Stimulated activated naive CD4-positive, alpha-beta T cell (primary cell): ENCODE measurements around the gene TAS2R13.

Source experiments
- DNase-seq, 6 experiments: peaks; one replicate each; lab custom pipeline; 2025; lab: John Stamatoyannopoulos, UW

The TAS2R13 gene, protein sequence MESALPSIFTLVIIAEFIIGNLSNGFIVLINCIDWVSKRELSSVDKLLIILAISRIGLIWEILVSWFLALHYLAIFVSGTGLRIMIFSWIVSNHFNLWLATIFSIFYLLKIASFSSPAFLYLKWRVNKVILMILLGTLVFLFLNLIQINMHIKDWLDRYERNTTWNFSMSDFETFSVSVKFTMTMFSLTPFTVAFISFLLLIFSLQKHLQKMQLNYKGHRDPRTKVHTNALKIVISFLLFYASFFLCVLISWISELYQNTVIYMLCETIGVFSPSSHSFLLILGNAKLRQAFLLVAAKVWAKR

GRCh38 chr12:10909462-10909861 is at the start of gene TAS2R13:
TSS of gene TAS2R13 (minus strand) at chr12:10909562. CDS start at chr12:10909298, 264 bp downstream.
- DNase-seq = no peak

DNA sequence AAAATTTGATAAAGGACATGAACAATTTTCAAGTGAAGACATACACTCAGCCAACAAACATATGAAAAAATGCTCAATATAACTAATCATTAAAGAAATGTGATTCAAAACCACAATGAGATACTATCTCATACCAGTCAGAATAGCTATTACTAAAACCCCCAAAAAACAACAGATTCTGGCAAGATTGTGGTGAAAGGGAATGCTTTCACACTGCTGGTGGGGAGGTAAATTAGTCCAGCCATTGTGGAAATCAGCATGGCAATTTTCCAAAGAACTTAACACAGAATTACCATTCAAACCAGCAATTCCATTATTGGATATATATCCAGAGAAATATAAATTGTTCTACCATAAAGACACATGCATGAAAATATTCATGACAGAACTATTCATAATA is 48.4 kb upstream of the TAS2R13 start:
- DNase-seq = no peak

GRCh38 chr12:10956085-10956484 is 46.7 kb upstream of the TAS2R13 start:
- DNase-seq = no peak

DNA sequence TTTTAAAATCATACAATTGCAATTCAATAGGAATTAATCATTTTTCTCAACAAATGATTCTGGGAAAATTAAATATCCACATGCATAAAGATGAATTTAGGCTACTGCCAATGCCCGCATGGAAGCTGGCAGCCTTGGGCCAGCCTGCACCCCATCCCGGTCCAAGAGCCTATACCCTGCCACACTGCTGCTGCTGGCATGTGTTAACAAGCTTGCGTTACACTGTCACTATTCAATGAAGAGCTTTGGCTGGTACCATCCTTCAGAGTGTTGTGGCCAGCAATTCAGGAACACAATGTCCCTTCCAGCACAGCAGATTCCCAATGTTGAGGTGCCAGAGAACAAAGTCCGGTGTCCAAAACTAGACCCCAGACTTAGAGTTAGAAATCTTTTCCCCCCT is 43.3 kb upstream of the TAS2R13 start:
- DNase-seq = no peak

GRCh38 chr12:10943167-10943566 is 33.8 kb upstream of the TAS2R13 start:
- no peak for DNase-seq

DNA sequence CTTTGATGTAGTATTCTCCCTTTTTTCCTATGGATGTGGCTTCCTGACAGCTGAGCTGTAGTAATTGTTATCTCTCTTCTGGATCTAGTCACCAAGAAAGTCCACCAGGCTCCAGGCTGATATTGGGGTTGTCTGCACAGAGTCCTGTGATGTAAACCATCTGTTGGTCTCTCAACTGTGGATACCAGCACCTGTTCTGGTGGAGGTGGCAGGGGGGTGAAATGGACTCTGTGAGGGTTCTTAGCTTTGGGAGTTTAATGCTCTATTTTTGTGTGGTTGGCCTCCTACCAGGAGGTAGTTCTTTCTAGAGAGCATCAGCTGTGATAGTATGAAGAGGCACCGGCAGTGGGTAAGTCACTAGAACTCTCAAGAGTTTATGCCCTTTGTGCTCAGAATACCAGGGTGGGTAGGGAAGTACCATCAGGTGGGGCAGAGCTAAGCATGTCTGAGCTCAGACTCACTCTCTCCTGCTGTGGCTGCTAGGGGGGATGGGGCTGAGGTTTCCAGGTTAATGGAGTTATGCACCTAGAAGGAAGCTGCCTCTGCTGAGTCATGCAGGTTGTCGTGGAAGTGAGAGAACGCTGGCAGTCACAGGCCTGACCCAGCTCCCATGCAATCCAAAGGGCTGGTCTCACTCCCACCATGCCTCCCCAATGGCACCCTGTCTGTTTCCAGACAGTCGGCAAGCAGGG is 32.7 kb upstream of the TAS2R13 start:
- DNase-seq = peak in 1 of 6 experiments; percentile 1

- DNase-seq = no peak
These were observed 32.0 kb upstream of the TAS2R13 start for GRCh38 chr12:10941369-10941768.

- DNase-seq = no peak
These were observed 31.0 kb upstream of the TAS2R13 start for GRCh38 chr12:10940389-10940788.

- DNase-seq = no peak
These were observed 29.8 kb upstream of the TAS2R13 start, which contains the start of gene TAS2R14 for GRCh38 chr12:10939163-10939562. TSS of gene TAS2R14 (minus strand) at chr12:10939263. CDS start at chr12:10939207, 56 bp downstream.

DNA sequence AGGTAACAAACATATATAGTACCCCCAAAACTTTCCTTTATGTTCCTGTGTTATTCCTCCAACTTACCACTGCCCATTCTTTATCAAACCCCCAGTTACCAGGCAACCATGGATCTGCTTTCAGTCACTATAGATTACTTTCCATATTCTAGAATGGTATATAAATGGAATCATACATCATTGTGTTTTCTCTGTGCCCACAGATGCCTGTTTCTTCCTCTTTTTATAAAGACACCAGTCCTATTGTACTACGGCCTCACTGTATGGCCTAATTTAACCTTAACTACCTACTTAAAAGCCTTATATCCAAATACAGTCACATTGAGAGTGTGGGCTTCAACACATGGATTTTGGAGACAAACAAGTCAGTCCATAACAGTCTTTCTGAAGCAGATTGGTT is 27.1 kb upstream of the TAS2R13 start:
- DNase-seq = no peak

- no peak for DNase-seq
These were observed 19.5 kb upstream of the TAS2R13 start, which contains the start of gene PRH2 for GRCh38 chr12:10928746-10929286. TSS of gene PRH2 (plus strand) at chr12:10929236. CDS start at chr12:10929274, 38 bp downstream.

- no peak for DNase-seq
These were observed 16.9 kb upstream of the TAS2R13 start for GRCh38 chr12:10926269-10926668.

GRCh38 chr12:10919809-10920208 is 10.4 kb upstream of the TAS2R13 start:
- no peak for DNase-seq

DNA sequence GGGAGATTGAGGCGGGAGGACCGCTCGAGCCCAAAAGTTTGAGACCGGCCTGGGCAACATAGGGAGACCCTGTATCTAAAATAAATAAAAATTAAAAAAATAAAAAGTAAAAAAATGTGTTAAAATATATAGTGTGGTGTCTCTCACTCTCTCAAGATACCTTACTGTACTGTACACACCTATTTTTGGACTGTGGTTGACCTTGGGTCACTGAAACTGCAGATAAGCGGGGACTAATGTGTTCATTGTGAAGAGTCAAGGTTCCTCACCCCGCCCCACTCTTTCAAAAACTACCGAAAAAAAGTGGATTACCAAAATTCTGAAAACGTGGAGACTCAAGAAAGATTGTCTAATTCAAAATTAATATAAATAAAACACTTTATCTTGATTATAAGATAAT is 1.0 kb upstream of the TAS2R13 start:
- DNase-seq = no peak

- DNase-seq = no peak
These were observed 4.7 kb downstream of the TAS2R13 start for GRCh38 chr12:10904686-10905085.

DNA sequence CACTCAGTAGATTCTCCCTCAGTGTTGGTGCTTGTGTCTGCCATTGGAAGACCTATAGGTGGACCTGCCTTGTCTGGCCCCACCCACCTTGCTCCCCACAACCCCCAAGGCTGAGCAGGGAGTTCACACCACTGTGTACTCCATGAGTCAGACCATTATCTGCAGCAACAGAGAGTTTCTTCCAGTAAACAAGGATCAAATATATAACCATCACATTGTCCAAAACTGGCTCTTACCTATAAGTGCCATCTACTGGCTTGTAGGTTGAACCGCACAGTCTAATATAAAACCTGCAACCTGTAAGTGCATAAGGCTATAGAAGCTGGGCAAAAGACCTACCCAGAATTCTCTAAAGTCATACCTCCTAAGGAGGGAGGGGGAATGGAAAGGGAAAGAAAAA is 7.9 kb downstream of the TAS2R13 start:
- no peak for DNase-seq

DNA sequence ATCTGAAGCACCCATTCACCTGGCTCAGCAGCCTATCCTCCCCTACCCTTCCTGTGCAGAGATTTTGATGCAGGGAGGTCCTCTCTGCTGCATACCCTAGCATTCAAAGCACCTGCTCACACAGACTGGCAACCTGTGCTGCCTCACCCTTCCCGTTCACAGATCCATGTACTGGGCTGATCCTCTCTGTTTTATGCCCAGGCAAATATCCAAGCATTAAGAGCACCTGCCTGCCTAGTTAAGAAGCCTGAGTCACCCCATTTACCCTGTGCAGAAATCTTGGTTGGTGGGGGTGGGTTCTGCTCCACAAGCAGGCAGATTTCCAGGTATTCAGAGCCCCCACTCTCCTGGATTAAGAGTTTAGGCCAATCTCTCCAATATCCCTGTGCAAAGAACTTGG is 8.4 kb downstream of the TAS2R13 start:
- no peak for DNase-seq

DNA sequence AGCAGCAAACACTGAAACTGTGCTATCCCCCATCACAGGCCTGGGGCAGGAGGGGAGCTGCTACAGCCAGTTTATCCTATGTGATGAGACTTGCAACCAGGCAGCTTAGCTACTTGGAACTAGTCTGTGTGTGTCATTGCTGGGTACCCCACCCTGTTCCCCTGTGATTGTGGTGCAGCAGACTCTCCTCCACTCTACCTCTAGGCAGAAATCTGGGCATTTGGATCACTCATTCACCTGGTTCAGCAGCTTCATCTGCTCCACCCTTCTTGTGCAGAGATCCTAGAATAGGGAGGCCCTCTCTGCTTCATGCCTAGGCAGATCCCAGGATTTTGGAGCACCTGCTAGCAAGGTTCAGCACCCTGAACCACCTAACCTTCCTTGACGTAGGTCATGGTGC is 8.8 kb downstream of the TAS2R13 start:
- no peak for DNase-seq

GRCh38 chr12:10896854-10897253 is 12.5 kb downstream of the TAS2R13 start:
- no peak for DNase-seq

DNA sequence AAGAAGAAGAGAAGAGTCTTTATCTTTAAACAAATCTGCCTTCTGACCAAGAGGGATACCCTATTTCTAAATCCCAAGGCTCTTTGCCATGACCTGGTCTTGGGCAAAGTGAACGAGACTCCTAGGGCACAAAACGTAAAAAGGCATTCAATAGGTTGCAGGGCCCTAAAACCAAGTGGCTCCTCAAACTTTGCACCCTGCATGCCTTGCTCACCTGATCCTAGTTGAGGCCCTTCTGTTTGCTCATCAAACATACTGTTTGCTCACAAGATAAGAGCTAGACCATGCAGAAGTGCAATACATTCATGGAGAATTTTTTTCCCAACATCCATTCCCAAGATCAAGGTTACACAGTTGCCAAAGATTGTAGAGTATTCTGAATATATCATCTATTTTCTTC is 17.4 kb downstream of the TAS2R13 start:
- DNase-seq = no peak

DNA sequence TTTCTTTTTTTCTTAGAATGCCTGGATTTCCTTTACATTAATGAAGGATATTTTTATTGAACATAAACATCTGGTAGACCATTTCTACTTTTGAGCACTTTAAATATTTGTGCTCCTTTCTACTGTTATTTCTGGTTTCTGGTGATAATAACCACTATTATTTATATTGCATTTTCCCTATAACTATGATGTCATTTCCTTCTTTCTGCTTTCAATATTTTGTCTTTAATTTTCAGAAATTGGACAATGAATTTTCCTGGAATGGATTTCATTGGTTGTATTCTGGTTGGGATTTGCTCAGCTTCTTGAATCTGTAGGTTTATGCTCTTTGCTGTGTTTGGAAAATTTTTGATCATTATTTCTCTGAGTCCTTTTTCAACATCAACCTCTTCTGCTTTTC is 20.1 kb downstream of the TAS2R13 start:
- DNase-seq = no peak

- DNase-seq = no peak
These were observed 25.2 kb downstream of the TAS2R13 start, which contains the start of gene PRH1 for GRCh38 chr12:10884086-10884725. TSS of gene PRH1 (minus strand) at chr12:10884255. CDS start at chr12:10884217, 38 bp downstream.

DNA sequence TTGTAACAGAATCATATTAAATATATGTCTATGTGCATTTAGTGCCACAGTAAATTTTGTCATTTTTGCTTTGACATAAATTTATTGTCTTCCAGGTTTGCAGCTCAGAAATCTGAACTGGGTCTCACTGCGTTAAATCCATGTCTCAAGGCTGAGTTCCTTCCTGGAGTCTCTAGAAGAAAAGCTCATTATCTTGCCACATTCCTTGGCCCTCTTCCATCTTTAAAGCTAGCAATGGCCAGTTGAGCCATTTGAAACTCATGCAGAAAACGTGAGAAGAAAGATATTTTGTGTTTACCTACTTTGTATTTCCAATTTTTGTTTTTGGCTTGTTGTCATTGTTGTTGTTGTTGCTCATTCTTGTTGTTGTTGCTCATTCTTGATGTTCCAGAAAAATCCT is 36.0 kb downstream of the TAS2R13 start:
- DNase-seq = no peak
